Activated T-cell treated with anti-CD3 and anti-CD28 coated beads, Interleukin-2, amount 50 U/mL, for 72 hours (primary cell): ENCODE data around the gene UFSP1. TPM values are rescaled to one million over a fixed set of nuclear protein-coding genes. Genes with fewer than 3 reads are reported as not detected.

ENCODE experiments used
- ATAC-seq, 2 donors: fragments of 150-1000 bp; cut with Tn5 transposase; replicated peaks in 1 of 2; 2 replicates each; pipeline ENCODE4 v1.10.0; 2021; ENCODE audit warnings: moderate library complexity in 2 of 2, mild to moderate bottlenecking in 1 of 2
- DNase-seq, 2 donors: peaks; one replicate each; pipeline ENCODE4 v3.0.0; 2021 to 2022; ENCODE audit warnings: mixed read lengths in 1 of 2
- H3K27ac Mint-ChIP-seq: one replicate; pipeline ENCODE4 v1.8.0; 2022; ENCODE audit warnings: mild to moderate bottlenecking, moderate library complexity, mixed read lengths
- H3K27me3 Mint-ChIP-seq: one replicate; pipeline ENCODE4 v1.8.0; 2022; ENCODE audit warnings: low read depth, mixed read lengths
- H3K36me3 Mint-ChIP-seq, 2 donors: one replicate each; pipeline ENCODE4 v1.8.0; 2022; ENCODE audit warnings: mixed read lengths in 2 of 2, mild to moderate bottlenecking in 1 of 2; ENCODE audit not compliant: insufficient read depth in 2 of 2
- H3K4me1 Mint-ChIP-seq: one replicate; pipeline ENCODE4 v1.8.0; 2022; ENCODE audit warnings: low read depth, mixed read lengths
- H3K4me3 Mint-ChIP-seq, 2 donors: one replicate each; pipeline ENCODE4 v1.8.0; 2022; ENCODE audit warnings: mild to moderate bottlenecking in 2 of 2, mixed read lengths in 2 of 2, moderate library complexity in 2 of 2
- H3K9me3 Mint-ChIP-seq, 2 donors: one replicate each; pipeline ENCODE4 v1.8.0; 2022; ENCODE audit warnings: mixed read lengths in 2 of 2
- total RNA-seq, 2 donors: library from RNA; stranded (reverse); gene quantifications; one replicate each; pipeline ENCODE4 v1.2.3, GENCODE V29; 2022

The UFSP1 gene
- total RNA-seq, 2 donors from 2014 or later, result 0.34 to 0.83 TPM

GRCh38 chr7:100867776-100868485, 21.6 kb downstream of the UFSP1 start:
- Mint-ChIP-seq H3K9me3 (no peaks in the 10 kb centered on the region), H3K4me3 (peak overlapping the region; percentile 85 to 86), H3K27me3 (no peaks in the 10 kb centered on the region), H3K27ac (peak overlapping the region; percentile 8), H3K4me1 (peaks cover 20% of the 10 kb centered on the region), H3K36me3 (peaks cover 3 to 13% of the 10 kb centered on the region in 2 donors)
- DNase-seq (no peak), ATAC-seq (no peak)

GRCh38 chr7:100867040-100867775, 22.3 kb downstream of the UFSP1 start, which contains the start of gene TRIP6:
Gene TRIP6 (plus strand): TSS chr7:100867387. CDS start chr7:100867498, 111 bp downstream.
- DNase-seq, result peak; percentile 59 to 64
- peak within 1 kb of the TSS; percentile 80 for H3K27ac Mint-ChIP-seq
- H3K9me3 Mint-ChIP-seq, result no peaks in the 10 kb centered on the region
- H3K27me3 Mint-ChIP-seq, result no peaks in the 10 kb centered on the region
- H3K4me3 Mint-ChIP-seq, result peak within 1 kb of the TSS; percentile 85 to 86
- ATAC-seq, result peak; percentile 62 to 66
- peaks cover 20% of the 10 kb centered on the region for H3K4me1 Mint-ChIP-seq
- H3K36me3 Mint-ChIP-seq, result peaks cover 3 to 12% of the 10 kb centered on the region in 2 donors

GRCh38 chr7:100866729-100867039, 22.8 kb downstream of the UFSP1 start:
- Mint-ChIP-seq H3K36me3 (peaks cover 2 to 10% of the 10 kb centered on the region in 2 donors), H3K27ac (peak overlapping the region; percentile 80)

DNA sequence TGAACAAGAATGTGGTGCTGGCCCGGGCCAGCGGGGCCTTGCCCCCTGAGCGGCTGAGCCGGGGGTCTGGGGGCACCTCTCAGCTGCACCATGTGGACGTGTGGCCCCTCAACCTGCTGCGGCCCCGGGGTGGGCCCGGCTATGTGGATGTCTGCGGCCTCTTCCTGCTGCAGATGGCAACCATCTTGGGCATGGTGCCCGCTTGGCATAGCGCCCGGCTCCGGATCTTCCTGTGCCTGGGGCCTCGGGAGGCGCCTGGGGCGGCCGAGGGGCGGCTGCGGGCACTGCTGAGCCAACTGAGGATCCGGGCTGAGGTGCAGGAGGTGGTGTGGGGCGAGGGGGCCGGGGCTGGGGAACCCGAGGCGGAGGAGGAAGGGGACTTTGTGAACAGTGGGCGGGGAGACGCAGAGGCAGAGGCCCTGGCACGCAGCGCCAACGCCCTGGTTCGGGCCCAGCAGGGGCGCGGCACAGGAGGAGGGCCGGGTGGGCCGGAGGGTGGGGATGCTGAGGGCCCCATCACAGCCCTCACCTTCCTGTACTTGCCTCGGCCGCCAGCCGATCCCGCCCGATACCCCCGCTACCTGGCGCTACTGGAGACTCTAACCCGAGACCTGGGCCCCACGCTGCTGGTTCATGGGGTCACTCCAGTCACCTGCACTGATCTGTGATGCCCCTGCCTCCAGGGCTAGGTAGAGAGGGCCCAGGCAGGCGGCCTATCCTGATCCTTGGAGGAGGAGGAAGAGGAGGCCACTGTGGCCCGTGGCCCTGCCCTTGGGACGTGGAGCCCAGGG, 23.4 kb downstream of the UFSP1 start:
- no peak overlapping the region for H3K27ac Mint-ChIP-seq
- H3K4me3 Mint-ChIP-seq, result peak overlapping the region; percentile 85 to 86
- H3K9me3 Mint-ChIP-seq, result no peaks in the 10 kb centered on the region
- H3K36me3 Mint-ChIP-seq, result peaks cover 0 to 6% of the 10 kb centered on the region in 2 donors
- peak; percentile 59 to 69 for ATAC-seq
- no peaks in the 10 kb centered on the region for H3K27me3 Mint-ChIP-seq
- H3K4me1 Mint-ChIP-seq, result peaks cover 20% of the 10 kb centered on the region
- peak; percentile 45 to 48 for DNase-seq

More at GRCh38 chr7:100866729-100867039, 22.8 kb downstream of the UFSP1 start:
- Mint-ChIP-seq H3K4me1 (peaks cover 20% of the 10 kb centered on the region), H3K27me3 (no peaks in the 10 kb centered on the region), H3K9me3 (no peaks in the 10 kb centered on the region), H3K4me3 (peak overlapping the region; percentile 85 to 86)
- ATAC-seq (no peak), DNase-seq (no peak)

DNA sequence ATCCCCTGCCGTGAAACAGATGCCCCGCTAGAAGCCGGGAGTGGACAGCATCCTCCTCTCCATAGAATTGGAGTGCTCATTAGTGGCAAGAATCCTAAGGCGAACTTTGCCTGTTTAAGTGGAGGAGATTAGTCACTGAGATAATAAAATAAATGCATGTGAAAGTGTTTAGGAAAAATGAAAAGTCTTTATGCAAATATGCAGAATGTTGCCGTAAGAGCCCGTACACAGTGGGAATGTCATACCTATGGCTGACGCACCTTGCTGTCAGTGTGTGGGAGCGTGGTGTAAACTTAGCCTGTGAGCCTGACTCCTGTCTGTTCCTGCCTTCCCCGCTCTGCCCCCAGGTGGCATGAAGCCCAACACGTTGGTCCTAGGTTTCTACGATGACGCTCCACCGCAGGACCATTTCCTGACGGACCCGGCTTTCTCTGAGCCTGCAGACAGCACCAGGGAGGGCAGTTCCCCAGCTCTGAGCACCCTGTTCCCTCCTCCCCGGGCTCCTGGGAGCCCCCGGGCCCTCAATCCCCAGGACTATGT, 24.1 kb downstream of the UFSP1 start:
- H3K27ac Mint-ChIP-seq, result no peak overlapping the region
- H3K9me3 Mint-ChIP-seq, result no peaks in the 10 kb centered on the region
- H3K4me1 Mint-ChIP-seq, result peaks cover 20% of the 10 kb centered on the region
- H3K27me3 Mint-ChIP-seq, result no peaks in the 10 kb centered on the region
- H3K36me3 Mint-ChIP-seq, result peaks cover 0 to 10% of the 10 kb centered on the region in 2 donors
- H3K4me3 Mint-ChIP-seq, result peak overlapping the region; percentile 85 to 86
- DNase-seq, result no peak
- no peak for ATAC-seq

DNA sequence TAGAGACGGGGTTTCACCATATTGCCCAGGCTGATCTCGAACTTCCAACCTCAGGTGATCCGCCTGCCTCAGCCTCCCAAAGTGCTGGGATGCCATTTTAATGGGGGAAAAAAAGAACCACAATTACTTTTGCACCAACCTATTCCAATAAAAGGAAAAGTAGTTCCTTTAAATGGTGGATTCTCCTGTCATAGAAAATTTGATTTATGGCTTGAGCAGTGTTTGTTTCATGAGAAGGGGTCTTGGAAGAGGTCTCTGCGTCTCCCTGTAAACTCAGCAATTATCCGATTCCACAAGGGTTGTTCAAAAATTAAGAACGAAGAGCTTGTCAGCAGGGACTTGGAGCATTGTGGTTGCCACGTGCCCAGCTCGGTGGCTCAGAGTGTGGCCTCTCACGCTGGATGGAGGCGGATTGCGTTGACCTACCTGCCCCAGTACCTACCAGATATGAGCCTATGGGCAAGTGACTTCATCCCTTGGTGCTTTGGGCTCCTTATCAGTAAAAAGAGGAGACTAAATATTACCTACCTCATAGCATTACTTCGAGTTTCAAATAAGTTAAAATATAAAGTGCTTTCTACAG, 25.2 kb downstream of the UFSP1 start:
- Mint-ChIP-seq H3K27me3 (no peaks in the 10 kb centered on the region), H3K9me3 (no peaks in the 10 kb centered on the region), H3K36me3 (peaks cover 0 to 10% of the 10 kb centered on the region in 2 donors), H3K4me1 (peaks cover 20% of the 10 kb centered on the region), H3K4me3 (no peak overlapping the region), H3K27ac (peak overlapping the region; percentile 64)
- no peak for DNase-seq
- ATAC-seq, result no peak

DNA sequence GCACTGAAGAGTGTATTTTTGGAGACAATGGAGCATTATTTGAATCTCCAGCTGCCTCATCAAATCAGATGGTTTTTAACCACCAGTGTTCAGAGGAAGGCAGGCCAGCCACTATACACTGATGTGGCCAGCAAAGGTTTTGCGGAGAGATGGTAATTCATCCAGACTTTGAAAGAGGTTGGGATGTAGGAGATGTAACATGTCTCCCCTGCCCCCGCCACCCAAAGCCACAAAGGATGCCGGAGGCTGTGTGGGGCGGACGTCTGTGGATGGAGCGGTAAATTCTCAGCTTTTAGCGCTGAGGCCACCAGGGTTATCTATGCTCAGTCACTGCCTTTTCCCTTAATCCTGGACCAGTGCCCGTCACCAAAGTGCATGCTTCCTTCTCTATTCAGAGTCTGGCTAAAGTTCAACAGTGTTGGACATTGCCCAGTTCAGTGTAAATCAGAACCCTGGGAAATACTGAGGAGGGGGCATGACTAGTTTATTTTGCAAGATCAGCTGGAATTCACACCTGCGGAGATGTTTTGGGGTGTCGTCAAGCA, 26.0 kb downstream of the UFSP1 start:
- ATAC-seq (no peak), DNase-seq (no peak)
- H3K36me3 Mint-ChIP-seq, result peaks cover 0 to 10% of the 10 kb centered on the region in 2 donors
- no peaks in the 10 kb centered on the region for H3K9me3 Mint-ChIP-seq
- H3K4me3 Mint-ChIP-seq, result no peak overlapping the region
- no peaks in the 10 kb centered on the region for H3K27me3 Mint-ChIP-seq
- no peak overlapping the region for H3K27ac Mint-ChIP-seq
- peaks cover 20% of the 10 kb centered on the region for H3K4me1 Mint-ChIP-seq

GRCh38 chr7:100861616-100861985, 27.9 kb downstream of the UFSP1 start:
- H3K9me3 Mint-ChIP-seq, result no peaks in the 10 kb centered on the region
- H3K36me3 Mint-ChIP-seq, result peaks cover 0 to 10% of the 10 kb centered on the region in 2 donors
- H3K27me3 Mint-ChIP-seq, result no peaks in the 10 kb centered on the region
- DNase-seq (no peak), ATAC-seq (no peak)
- H3K4me3 Mint-ChIP-seq, result no peak overlapping the region
- no peak overlapping the region for H3K27ac Mint-ChIP-seq
- peaks cover 4% of the 10 kb centered on the region for H3K4me1 Mint-ChIP-seq

GRCh38 chr7:100860702-100861615, 28.6 kb downstream of the UFSP1 start:
- H3K27me3 Mint-ChIP-seq, result no peaks in the 10 kb centered on the region

DNA sequence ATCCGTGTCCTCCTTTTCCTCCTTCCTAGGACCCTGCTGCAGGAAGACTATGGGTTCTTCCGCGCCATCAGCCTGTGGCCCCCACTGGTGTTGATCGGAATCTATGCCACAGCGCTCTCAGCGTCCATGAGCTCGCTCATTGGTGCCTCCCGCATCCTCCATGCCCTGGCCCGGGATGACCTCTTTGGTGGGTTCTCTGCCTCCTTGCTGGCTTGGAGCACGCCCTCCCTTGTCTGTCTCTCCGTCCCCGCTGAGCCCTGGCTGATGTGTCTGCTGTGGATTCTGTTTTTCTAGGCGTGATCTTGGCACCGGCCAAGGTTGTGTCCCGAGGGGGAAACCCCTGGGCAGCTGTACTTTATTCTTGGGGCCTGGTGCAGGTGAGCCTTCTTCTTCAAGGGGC, 29.7 kb downstream of the UFSP1 start:
- DNase-seq (no peak), ATAC-seq (no peak)
- Mint-ChIP-seq H3K27ac (no peak overlapping the region), H3K36me3 (peaks cover 0 to 10% of the 10 kb centered on the region in 2 donors), H3K4me1 (no peaks in the 10 kb centered on the region), H3K9me3 (no peaks in the 10 kb centered on the region), H3K27me3 (no peaks in the 10 kb centered on the region), H3K4me3 (no peak overlapping the region)

More at GRCh38 chr7:100860702-100861615, 28.6 kb downstream of the UFSP1 start:
- H3K4me3 Mint-ChIP-seq, result no peak overlapping the region
- no peak for ATAC-seq
- H3K4me1 Mint-ChIP-seq, result no peaks in the 10 kb centered on the region
- DNase-seq, result no peak
- no peak overlapping the region for H3K27ac Mint-ChIP-seq
- no peaks in the 10 kb centered on the region for H3K9me3 Mint-ChIP-seq
- H3K36me3 Mint-ChIP-seq, result peaks cover 0 to 10% of the 10 kb centered on the region in 2 donors

GRCh38 chr7:100856871-100857282, 32.6 kb downstream of the UFSP1 start:
- no peak for DNase-seq
- Mint-ChIP-seq H3K9me3 (no peaks in the 10 kb centered on the region), H3K4me1 (peaks cover 7% of the 10 kb centered on the region), H3K27ac (no peak overlapping the region), H3K36me3 (peaks cover 0 to 4% of the 10 kb centered on the region in 2 donors), H3K27me3 (no peaks in the 10 kb centered on the region), H3K4me3 (no peak overlapping the region)
- no peak for ATAC-seq
